ENCODE results near the gene BLOC1S3.
"Not testable (repeated sequence)": the region's sequence is repeated elsewhere in the genome, so short reads cannot be mapped to it uniquely, and the experiment has no call there.

GRCh38 chr19:45229056-45229455, 50.5 kb downstream of the BLOC1S3 start:
- TF ChIP-seq CTCF (conservative IDR thresholded peaks at IDR 0.05); EZH2 (IDR thresholded peaks at IDR 0.05; ENCODE audit: low read depth): not testable (repeated sequence)
